Activated T-cell treated with anti-CD3 and anti-CD28 coated beads for 4 hours (primary cell): ENCODE data around the gene C17orf78.
"Not testable (repeated sequence)": the region's sequence is repeated elsewhere in the genome, so short reads cannot be mapped to it uniquely, and the experiment has no call there.

Experiments used
- DNase-seq: peaks from one replicate; pipeline ENCODE4 v3.0.0-alpha.2; 2020

The C17orf78 gene

GRCh38 chr17:37388266-37388665, 12.5 kb downstream of the C17orf78 start:
- no peak for DNase-seq

- no peak for DNase-seq
Measured at GRCh38 chr17:37389160-37389559, 13.4 kb downstream of the C17orf78 start.

DNA sequence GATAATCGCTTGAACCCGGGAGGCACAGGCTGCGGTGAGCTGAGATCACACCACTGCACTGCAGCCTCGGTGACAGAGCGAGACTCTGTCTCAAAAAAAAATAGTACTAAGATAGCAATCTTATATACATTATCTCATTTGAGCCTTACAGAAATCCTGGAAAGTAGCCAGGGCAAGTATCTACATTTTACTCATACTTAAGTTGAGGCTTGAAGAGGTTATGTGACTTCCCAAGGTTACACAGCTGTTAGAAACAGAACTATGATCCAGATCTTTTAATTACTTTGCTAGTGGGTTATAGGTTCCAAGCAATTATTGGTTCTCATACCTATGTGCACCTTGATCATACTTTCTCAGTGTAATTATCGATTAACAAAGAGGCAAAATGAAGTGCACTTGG, 15.4 kb downstream of the C17orf78 start:
- no peak for DNase-seq

GRCh38 chr17:37392024-37392590, 16.3 kb downstream of the C17orf78 start:
- DNase-seq = no peak

DNA sequence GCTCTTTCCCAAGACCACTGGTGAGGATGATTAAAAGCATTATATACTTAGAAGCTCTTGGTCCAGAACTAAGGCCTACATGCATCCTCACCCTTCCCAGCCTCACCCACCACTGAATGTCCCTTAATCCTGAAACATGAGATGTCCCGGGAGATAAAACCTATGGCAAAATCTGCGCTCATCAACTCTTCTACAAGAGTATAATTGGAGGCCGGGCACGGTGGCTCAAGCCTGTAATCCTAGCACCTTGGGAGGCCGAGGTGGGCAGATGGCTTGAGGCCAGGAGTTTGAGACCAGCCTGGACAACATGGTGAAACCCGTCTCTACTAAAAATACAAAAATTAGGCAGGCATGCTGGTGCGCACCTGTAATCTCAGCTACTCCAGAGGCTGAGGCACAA, 17.6 kb downstream of the C17orf78 start:
- no peak for DNase-seq

- no peak for DNase-seq
Measured at GRCh38 chr17:37399265-37399803, 23.5 kb downstream of the C17orf78 start.

DNA sequence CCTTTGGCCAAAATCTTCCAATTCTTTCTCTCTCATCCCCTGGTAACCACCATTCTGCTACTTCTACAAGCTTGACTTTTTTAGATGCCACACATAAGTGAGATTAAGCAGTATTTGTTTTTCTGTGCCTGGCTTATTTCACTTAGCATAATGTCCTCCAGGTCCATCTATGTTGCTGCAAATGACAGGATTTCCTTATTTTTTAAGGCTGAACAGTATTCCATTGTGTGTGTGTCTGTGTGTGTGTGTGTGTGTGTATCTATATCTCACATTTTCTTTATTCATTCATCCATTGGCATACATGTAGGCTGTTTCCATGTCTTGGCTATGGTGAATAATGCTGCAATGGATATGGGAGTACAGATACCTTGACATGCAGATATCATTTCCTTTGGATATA, 24.7 kb downstream of the C17orf78 start:
- DNase-seq = no peak

DNA sequence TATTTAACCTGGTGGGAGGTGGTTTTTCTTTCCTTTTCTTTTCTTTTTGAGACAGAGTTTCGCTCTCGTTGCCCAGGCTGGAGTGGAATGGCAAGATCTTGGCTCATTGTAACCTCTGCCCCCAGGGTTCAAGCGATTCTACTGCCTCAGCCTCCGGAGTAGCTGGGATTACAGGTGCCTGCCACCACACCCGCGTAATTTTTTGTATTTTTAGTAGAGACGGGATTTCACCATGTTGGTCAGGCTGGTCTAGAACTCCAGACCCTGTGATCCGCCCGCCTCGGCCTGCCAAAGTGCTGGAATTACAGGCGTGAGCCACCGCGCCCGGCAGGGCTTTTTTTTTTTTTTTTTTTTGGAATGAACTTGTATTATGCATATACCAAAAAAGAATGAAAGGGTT, 29.7 kb downstream of the C17orf78 start:
- not testable (repeated sequence) for DNase-seq

GRCh38 chr17:37405955-37406634, 30.3 kb downstream of the C17orf78 start:
- no peak for DNase-seq

DNA sequence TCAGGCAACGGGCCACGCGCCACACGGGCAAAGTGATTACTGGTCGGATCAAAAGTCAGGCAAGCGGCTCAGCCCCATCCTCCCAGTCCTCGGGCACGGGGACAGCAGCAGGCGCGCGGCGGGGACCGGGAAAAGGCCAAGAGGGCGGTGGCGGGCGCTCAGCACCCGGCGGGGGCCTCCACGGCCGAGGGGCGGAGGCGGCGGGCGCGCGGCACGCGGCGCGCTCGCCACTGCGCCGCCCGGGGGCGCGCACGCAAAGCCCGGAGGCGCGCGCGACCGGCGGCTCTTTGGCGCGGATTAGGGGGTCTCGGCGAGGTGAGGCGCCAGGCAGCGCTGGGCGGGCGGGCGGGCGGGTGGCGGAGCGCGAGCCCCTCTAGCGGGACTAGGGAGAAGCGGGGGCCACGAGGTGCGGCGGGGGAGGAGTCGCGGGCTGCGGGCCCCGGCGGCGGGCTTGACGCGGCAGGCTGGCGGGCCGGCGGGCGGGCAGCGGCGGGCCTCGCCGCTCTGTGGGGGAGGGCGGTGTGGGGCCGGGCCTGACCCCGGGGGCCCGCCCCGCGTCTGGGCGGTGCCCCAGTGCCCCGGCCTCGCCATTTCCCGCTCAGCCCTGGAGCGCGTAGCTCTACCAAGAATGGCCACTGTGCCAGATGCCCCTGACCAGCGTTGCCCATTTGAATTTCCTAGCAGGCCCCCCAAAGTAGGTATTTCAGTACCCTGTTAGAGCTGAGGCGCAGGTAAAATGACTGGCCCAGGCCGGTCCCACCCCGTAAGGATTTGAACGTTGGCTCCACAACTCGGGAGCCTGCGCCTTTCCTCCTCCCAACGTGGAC, 31.1 kb downstream of the C17orf78 start, which contains the start of the genes ACACA and TADA2A:
ACACA (minus strand) TSS at position 202 of the 827 bp plus-strand sequence. CDS start 537 bp downstream, outside the sequence.
TADA2A (plus strand) TSS at position 252 of the 827 bp plus-strand sequence. CDS start 4,480 bp downstream, outside the sequence.
- peak; percentile 47 for DNase-seq

DNA sequence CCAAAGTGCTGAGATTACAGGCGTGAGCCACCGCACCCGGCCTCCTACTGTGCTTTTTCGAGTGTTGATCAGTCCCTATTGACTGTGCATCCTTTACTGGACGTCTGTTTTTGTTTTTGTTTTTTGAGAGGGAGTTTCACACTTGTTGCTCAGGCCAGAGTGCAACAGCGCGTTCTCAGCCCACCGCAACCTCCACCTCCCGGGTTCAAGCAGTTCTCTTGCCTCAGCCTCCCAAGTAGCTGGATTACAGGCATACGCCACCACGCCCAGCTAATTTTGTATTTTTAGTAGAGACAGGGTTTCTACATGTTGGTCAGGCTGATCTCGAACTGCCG, 32.3 kb downstream of the C17orf78 start:
- not testable (repeated sequence) for DNase-seq

- DNase-seq = no peak
Measured at GRCh38 chr17:37410357-37410756, 34.6 kb downstream of the C17orf78 start.

GRCh38 chr17:37413875-37414519, 38.2 kb downstream of the C17orf78 start:
- DNase-seq = no peak

GRCh38 chr17:37417852-37418251, 42.1 kb downstream of the C17orf78 start:
- DNase-seq = no peak

DNA sequence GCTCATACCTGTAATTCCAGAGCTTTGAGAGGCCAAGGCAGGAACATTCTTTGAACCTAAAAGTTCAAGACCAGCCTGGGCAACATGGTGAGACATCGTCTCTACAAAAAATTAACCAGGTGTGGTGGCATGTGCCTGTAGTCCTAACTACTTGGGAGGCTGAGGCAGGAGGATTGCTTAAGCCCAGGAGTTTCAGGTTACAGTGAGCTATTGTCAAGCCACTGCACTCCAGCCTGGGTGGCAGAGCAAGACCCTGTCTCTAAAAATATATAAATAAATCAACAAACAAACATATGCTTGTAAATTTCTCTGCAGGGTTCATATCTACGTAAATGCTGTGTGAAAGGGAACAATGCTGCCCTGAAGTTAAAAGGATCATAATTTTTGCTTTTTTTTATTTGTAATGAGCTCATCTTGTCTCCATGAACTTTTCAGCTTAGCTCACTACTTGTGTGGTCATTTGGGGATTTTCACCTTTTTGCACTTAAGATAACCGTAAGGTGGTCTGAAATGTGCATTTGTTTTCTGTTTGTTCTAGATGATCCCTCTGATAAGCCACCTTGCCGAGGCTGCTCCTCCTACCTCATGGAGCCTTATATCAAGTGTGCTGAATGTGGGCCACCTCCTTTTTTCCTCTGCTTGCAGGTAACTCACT, 47.3 kb downstream of the C17orf78 start:
- no peak for DNase-seq

- DNase-seq = no peak
Measured at GRCh38 chr17:37425268-37425667, 49.5 kb downstream of the C17orf78 start.

DNA sequence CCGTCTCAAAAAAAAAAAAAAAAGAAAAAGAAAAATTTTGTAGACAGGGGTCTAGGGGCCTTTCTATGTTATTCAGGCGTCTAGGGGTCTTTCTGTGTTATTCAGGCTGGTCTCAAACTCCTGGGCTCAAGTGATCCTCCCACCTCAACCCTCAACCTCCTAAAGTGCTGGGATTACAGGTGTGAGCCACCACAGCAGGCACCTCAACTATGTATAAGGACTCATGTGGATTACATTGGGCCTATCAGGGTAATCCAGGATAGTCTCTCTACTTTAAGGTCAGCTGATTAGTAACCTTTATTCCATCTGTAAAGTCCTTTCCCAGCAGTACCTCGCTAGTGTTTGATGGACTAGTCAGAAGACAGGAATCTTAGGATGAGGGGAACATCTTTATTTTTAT, 53.3 kb downstream of the C17orf78 start:
- DNase-seq = no peak

- no peak for DNase-seq
Measured at GRCh38 chr17:37429453-37429852, 53.7 kb downstream of the C17orf78 start.

- no peak for DNase-seq
Measured at GRCh38 chr17:37430051-37430627, 54.4 kb downstream of the C17orf78 start.

DNA sequence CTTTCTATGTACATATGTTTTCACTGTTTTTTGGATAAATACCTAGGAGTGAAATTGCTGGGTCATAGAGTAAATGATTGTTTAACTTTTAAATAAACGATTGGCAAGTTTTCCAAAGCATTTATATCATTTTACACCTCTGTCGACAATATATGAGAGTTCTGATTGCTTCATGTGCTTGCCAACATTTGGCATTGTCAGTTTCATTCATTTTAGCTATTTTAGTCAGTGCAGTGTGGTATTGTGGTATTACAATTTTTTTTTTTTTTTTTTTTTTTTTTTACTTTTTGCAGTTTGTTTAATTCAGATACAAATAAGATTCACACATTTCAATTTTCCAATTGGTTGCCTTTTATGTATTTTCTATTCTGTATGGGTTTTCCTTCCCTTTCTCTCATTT, 56.9 kb downstream of the C17orf78 start:
- no peak for DNase-seq

GRCh38 chr17:37438141-37438540, 62.4 kb downstream of the C17orf78 start:
- no peak for DNase-seq

GRCh38 chr17:37440424-37440823, 64.6 kb downstream of the C17orf78 start:
- no peak for DNase-seq
